DOHH2 (cell line): Measurements from ENCODE around the gene OS9.
A peak's percentile ranks its signal among the peaks of the same experiment; 100 is the strongest.

Source experiments
- H3F3A ChIP-seq: fragments of 200-600 bp; sonication (generic), shearing (Covaris generic); 2 replicates; pipeline ENCODE4 v1.6.0; 2016; ENCODE audit warnings: antibody characterized with exemption, mild to moderate bottlenecking; ENCODE audit not compliant: control insufficient read depth, insufficient read depth
- H3K27ac ChIP-seq: fragments of 200-600 bp; sonication (generic); 2 replicates; pipeline ENCODE4 v1.5.1; 2014; ENCODE audit warnings: low read depth, mild to moderate bottlenecking, low read length, moderate library complexity
- H3K27me3 ChIP-seq: fragments of 200-600 bp; sonication (generic); 2 replicates; pipeline ENCODE4 v1.6.1; 2014; ENCODE audit warnings: mild to moderate bottlenecking, low read length, mixed read lengths; ENCODE audit not compliant: control insufficient read depth
- H3K36me3 ChIP-seq: fragments of 200-600 bp; sonication (generic); 2 replicates; pipeline ENCODE4 v1.6.1; 2014; ENCODE audit warnings: mild to moderate bottlenecking, low read length, moderate library complexity, mixed read lengths; ENCODE audit not compliant: control insufficient read depth
- H3K4me1 ChIP-seq: fragments of 200-600 bp; sonication (generic); 2 replicates; pipeline ENCODE4 v1.6.1; 2014; ENCODE audit warnings: mild to moderate bottlenecking, low read length, mixed read lengths; ENCODE audit not compliant: control insufficient read depth
- H3K4me2 ChIP-seq: fragments of 200-600 bp; sonication (generic); 2 replicates; pipeline ENCODE4 v1.6.0; 2014; ENCODE audit warnings: mild to moderate bottlenecking, low read length, moderate library complexity
- H3K4me3 ChIP-seq: fragments of 200-600 bp; sonication (generic); 2 replicates; pipeline ENCODE4 v1.5.1; 2014; ENCODE audit warnings: mild to moderate bottlenecking, low read length, mixed read lengths
- H3K79me2 ChIP-seq: fragments of 200-600 bp; sonication (generic); 2 replicates; pipeline ENCODE4 v1.6.1; 2014; ENCODE audit warnings: mild to moderate bottlenecking, low read length, mixed read lengths; ENCODE audit not compliant: control insufficient read depth
- H3K9me2 ChIP-seq: fragments of 200-600 bp; sonication (generic); replicated peaks from 2 replicates; pipeline ENCODE4 v1.6.1; 2014; ENCODE audit warnings: mild to moderate bottlenecking, low read length, mixed read lengths; ENCODE audit not compliant: control insufficient read depth
- H3K9me3 ChIP-seq: fragments of 200-600 bp; sonication (generic); 2 replicates; pipeline ENCODE4 v1.6.1; 2014; ENCODE audit warnings: antibody characterized with exemption, low read length, mixed read lengths; ENCODE audit not compliant: control insufficient read depth, insufficient read depth
- H4K20me1 ChIP-seq: fragments of 200-600 bp; sonication (generic); 2 replicates; pipeline ENCODE4 v1.6.0; 2014; ENCODE audit warnings: low read depth, mild to moderate bottlenecking, antibody characterized with exemption, low read length, moderate library complexity; ENCODE audit not compliant: control insufficient read depth, insufficient read depth
- EZH2phosphoT487 ChIP-seq: fragments of 200-600 bp; sonication (generic); IDR thresholded peaks from 2 replicates; pipeline ENCODE4 v1.6.1; 2017; ENCODE audit warnings: borderline replicate concordance, mild to moderate bottlenecking, antibody characterized with exemption, low read length, moderate library complexity, mixed read lengths
- TF ChIP-seq, protein P1 (sequence below): fragments of 200-600 bp; sonication (generic); IDR thresholded peaks from one replicate; pipeline ENCODE4 v1.5.1; 2014; ENCODE audit warnings: antibody characterized with exemption, mild to moderate bottlenecking, low read depth, low read length; ENCODE audit not compliant: poor library complexity, severe bottlenecking

OS9 gene

DNA sequence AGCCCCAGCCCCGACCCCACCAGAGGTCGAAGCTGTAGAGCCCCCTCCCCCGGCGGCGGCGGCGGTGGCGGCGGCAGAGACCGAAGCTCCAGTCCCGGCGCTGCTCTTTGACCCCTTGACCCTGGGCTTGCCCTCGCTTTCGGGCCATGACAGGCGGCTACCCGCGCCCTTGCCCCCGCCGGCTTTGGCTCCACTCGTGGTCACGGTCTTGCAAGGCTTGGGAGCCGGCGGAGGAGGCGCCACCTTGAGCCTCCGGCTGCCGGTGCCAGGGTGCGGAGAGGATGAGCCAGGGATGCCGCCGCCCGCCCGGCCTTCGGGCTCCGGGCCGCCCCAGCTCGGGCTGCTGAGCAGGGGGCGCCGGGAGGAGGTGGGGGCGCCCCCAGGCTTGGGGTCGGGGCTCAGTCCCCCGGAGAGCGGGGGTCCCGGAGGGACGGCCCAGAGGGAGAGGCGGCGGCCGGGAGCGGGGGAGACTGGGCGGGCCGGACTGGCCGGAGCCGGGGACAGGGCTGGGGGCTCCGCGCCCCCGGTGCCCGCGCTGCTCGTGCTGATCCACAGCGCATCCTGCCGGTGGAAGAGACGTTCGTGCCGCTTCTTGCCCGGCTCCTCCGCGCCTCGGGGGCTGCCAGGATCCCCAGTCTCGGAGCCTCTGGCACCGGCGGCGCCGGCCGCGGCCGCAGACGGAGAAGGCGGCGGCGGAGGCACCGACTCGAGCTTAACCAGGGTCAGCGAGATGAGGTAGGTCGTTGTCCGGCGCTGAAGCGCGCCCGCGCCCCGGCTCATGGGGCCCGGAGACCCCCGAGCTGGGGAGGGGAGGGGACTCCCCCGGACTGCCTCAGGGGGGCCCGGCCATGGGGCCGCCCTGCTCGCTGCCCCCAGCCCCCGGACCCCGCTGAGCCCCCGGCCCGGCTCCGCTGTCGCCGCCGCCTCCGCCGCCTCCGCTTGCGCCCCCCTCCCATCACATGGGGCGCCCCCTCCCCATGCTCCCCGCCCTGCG lies 43.8 kb downstream of the OS9 start:
- Histone ChIP-seq H4K20me1 (no peaks in the 10 kb centered on the region), H3K9me3 (no peaks in the 10 kb centered on the region), H3K4me1 (peaks cover 32% of the 10 kb centered on the region), H3K79me2 (peaks cover 32% of the 10 kb centered on the region), H3K4me3 (no peak overlapping the region), H3K4me2 (no peak overlapping the region), H3K9me2 (no peaks in the 10 kb centered on the region), H3K27ac (no peak overlapping the region), H3K27me3 (no peaks in the 10 kb centered on the region), H3F3A (no peaks in the 10 kb centered on the region; the same call in 1 of the 2 replicates), H3K36me3 (peaks cover 17% of the 10 kb centered on the region)
- TF ChIP-seq, protein P1, sequence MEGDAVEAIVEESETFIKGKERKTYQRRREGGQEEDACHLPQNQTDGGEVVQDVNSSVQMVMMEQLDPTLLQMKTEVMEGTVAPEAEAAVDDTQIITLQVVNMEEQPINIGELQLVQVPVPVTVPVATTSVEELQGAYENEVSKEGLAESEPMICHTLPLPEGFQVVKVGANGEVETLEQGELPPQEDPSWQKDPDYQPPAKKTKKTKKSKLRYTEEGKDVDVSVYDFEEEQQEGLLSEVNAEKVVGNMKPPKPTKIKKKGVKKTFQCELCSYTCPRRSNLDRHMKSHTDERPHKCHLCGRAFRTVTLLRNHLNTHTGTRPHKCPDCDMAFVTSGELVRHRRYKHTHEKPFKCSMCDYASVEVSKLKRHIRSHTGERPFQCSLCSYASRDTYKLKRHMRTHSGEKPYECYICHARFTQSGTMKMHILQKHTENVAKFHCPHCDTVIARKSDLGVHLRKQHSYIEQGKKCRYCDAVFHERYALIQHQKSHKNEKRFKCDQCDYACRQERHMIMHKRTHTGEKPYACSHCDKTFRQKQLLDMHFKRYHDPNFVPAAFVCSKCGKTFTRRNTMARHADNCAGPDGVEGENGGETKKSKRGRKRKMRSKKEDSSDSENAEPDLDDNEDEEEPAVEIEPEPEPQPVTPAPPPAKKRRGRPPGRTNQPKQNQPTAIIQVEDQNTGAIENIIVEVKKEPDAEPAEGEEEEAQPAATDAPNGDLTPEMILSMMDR, result no peak
- TF ChIP-seq EZH2phosphoT487, result no peak

DNA sequence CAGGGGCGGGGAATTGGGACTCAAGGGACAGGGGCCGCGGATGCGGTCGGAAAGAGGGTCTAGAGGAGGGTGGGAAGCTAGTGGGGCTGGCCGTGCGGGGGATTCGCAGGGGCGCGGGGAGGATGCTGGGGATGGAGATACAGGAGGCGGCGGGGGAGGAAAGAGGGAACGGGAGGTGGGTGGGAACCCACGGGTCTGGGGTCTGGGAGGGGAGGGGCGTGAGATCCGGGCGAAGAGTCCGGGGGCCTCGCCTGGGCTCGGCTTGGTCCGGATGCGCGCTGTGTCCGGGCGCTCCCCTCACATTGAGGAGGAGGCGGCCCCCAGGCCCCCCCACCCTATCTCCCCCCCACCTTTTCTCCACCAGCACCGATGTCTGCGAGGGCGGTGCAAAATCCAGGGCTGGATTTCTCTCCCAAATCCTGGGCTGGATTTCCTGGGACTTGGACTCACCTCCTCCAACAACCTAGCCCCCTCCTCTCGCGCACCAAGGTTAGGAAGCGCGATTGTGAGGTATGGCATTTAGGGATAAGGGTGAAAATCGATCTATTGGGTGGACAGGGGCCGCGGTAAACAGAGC lies 44.8 kb downstream of the OS9 start, which contains the start of gene AGAP2:
TSS of gene AGAP2 (minus strand) at position 82 of the 577 bp plus-strand sequence. CDS start 496 bp downstream, outside the sequence.
- no peaks in the 10 kb centered on the region for H3K9me2 ChIP-seq
- H3K36me3 ChIP-seq, result peaks cover 9% of the 10 kb centered on the region; the same call in 1 of the 2 replicates
- H4K20me1 ChIP-seq, result no peaks in the 10 kb centered on the region
- H3K79me2 ChIP-seq, result peaks cover 32% of the 10 kb centered on the region
- no peaks in the 10 kb centered on the region for H3K27me3 ChIP-seq
- H3F3A ChIP-seq, result peaks cover 2% of the 10 kb centered on the region; the same call in 1 of the 2 replicates
- peaks cover 42% of the 10 kb centered on the region for H3K4me1 ChIP-seq
- no peaks in the 10 kb centered on the region for H3K9me3 ChIP-seq
- no peak for TF ChIP-seq EZH2phosphoT487
- TF ChIP-seq, protein P1, result no peak
- peak within 1 kb of the TSS; percentile 17; the same call in 1 of the 2 replicates for H3K4me2 ChIP-seq
- H3K27ac ChIP-seq, result no peak within 1 kb of the TSS
- H3K4me3 ChIP-seq, result no peak within 1 kb of the TSS

DNA sequence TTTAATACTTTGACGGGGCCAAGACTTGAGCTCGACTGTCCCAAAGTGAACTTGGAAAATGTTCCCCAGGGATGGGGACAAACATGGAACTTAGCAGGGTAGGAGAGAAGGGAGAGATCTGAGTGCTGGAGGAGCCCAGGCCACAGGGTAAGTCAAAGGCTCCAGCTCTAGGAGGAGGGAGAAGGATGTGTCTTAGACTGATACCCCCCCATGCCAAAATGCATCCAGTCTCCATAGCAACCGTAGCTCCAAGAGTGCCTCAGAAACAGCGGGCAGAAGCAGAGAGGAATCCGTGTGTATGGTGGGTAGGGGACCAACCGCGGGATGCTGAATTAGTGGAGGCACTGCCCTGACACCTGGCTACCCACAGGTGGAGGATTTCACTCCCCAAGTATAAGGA lies 45.5 kb downstream of the OS9 start:
- Histone ChIP-seq H3F3A (peaks cover 2% of the 10 kb centered on the region; the same call in 1 of the 2 replicates), H3K4me1 (peaks cover 49% of the 10 kb centered on the region), H3K4me2 (peak overlapping the region; percentile 17; the same call in 1 of the 2 replicates), H3K27ac (no peak overlapping the region), H3K4me3 (no peak overlapping the region), H3K79me2 (peaks cover 32% of the 10 kb centered on the region), H3K27me3 (no peaks in the 10 kb centered on the region), H3K9me3 (no peaks in the 10 kb centered on the region), H4K20me1 (no peaks in the 10 kb centered on the region), H3K9me2 (no peaks in the 10 kb centered on the region), H3K36me3 (peaks cover 3% of the 10 kb centered on the region; the same call in 1 of the 2 replicates)
- no peak for TF ChIP-seq EZH2phosphoT487
- TF ChIP-seq, protein P1, result no peak
